GM19193 (cell line): Measurements from ENCODE around the gene MRPL51.

ENCODE experiments used
- POLR2A ChIP-seq: IDR thresholded peaks from 4 replicates; pipeline ENCODE4 v1.6.1; 2011; ENCODE audit not compliant: insufficient read depth, insufficient read length; ENCODE audit errors: extremely low read depth

MRPL51 gene

DNA sequence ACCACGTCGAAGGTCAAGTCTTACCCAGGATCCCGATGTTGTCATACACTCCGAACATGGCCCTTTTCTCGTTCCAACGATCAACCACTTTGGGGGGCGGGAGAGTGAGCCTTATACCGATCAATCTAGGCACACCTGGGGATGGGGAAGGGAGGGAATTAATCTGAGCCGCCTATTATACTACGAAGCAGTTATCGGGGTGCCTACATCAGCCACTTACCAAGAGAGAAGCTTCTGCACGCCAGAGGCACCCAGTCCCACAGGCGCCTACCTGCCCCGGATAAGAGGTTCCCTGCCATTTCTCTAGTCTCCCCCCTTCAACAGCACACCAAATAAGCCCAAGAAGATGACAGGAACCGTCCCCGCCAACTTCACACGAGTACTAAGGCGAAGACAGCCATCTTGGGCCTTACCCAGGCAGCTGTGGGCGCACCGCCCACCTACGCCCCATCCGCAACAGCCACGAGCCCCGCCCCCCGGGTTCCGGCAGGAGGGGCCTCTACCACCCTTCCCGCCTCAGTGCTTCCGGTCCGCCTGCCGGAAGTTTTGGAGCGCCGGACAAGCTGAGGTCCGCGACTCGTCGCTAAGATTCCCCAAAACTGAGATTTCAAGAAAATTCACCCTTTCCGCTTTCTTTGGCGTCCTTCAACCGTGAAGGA is at the start of gene MRPL51:
MRPL51 (minus strand) TSS at position 425 of the 659 bp plus-strand sequence; CDS start at position 299, 126 bp downstream.
- peak; percentile 93 for TF ChIP-seq POLR2A

DNA sequence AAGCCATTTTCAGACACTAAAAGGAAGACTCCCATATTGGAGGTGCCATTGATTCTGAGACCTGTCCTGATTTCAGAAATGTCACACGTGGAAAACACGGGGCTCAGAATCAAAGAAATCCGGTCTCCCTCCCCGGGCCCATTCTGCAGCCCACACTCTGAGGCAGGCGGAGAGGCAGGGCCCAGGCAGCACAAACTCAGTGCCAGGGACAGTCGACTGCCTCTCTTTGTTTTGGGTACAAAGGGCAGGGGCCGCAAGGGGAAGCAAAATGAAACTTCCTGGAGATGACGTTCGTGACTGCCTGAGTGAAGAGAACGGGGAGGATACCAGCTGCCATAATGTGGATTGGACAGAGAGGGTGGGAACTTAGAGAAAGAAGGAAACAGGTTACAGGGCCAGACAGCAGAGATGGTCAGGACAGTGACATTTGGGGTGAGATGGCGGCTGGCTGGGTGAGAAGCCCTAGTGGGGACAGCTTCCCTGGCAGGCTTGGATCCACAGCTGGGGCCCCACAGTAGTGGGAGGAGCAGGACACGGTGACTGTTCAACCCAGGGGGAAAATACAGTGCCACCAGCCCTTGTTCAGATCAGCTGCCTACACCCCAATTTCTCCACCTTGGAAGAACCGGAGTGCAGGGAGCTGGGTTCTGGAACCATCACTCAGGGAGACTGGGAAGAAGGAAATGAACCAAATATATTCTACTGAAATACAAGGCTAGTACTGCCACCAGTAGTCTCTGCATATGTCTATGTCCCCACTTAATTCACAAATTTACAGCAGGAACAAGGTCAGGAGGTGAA is 49.3 kb upstream of the MRPL51 start:
- no peak for TF ChIP-seq POLR2A

DNA sequence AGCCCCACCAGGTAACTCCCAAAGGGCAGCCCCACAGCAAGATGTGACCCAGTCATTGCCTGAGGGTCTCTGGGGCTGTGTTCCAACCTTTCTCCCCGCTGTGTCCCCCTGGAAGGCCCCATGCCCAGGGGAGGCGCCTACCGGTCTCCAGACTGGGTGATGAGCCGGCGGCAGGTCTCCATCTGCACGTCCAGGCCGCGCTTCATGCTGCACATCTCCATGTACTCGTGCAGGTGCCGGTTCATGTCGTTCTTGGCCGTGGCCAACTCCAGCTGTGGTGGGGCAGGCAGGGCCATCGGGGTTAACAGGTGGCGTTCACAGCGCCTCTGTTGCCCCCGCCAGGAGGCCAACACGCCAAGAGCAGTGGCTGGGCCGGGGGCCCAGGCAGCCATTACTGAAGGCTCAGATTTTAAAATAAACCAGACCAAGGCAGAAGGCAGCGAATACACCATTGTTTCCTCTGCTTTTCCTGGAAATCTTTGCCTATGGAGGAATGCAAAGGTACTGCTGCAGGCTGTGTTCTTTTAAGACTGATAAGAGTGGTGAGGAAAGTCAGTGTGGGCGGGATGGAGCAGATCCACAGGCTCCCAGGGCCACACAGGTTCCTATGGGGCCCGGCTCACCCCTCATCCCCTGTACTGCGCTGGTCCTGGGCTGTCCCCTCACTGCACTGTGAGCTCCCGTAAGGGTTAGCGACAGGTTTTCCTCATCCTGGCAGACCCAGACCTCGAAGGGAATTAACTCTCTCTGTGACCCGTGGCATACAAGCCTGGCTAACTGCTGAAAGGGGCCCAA is 48.5 kb upstream of the MRPL51 start:
- TF ChIP-seq POLR2A, result no peak

DNA sequence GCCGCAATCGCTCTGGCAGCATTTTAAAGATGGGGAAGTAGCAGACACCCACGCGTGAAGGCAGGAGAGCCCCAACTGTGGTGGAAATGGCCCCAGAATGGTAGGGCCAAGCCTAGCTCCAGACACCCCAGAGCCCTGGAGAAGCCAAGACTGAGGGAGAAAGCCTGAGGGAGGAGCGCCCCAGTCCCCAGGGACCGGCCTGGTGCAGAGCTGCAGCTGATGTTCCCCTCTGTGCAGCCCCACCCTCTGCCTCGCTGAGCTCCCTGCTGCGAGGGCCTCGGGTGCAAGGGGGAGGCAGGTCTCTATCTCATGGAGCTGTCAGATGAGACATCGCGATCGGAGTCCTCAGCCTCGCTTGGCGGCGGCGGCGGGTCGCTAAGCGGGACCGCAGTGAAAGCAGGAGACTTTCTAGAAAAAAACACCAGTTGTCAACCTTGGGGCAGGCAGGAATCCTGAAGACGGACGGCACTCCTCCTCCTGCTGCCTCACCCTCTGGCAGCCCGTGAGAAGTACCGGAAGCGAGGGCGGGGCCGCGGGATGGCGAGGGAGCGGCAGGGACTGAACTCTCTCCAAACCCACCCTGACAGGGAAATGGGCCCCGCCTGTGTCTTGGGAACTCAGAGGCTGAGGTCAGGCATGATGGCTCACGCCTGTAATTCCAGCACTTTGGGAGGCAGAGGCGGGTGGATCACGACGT is 47.3 kb upstream of the MRPL51 start:
- no peak for TF ChIP-seq POLR2A

DNA sequence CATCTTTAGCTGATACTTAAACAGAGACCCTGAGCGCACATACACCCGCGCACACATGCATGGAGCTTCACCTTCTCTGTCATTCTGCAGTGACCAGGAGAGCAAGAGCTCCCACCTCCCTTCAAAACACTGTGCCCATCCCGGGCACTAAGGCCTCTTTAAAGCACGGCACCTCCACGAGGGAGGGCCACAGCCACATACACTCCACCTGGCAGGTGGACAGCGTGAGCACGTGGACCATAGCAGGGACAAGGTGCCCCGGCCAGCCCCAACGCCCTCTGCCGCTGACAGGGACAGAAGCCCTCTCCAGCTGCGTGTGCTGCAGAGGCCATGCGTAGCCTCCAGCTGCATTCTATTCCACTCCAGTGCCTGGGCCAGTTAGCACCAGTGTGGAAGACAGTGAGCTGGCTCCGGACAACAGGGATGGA is 46.7 kb upstream of the MRPL51 start:
- TF ChIP-seq POLR2A, result no peak

DNA sequence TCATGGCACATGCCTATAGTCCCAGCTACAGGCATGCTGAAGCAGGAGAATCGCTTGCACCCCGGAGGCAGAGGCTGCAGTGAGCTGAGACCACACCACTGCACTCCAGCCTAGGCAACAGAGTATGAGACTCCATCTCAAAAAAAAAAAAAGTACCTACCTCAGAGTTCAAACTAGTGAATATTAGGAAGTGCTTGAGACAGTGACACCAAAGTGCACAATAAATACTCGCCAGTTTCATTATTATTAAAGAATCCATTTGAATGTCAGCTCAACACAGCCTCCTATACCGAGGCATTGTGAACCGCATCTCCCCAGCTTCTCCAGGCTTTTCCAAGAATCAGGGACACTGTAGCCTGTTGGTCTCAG is 46.2 kb upstream of the MRPL51 start:
- TF ChIP-seq POLR2A, result peak; percentile 2

DNA sequence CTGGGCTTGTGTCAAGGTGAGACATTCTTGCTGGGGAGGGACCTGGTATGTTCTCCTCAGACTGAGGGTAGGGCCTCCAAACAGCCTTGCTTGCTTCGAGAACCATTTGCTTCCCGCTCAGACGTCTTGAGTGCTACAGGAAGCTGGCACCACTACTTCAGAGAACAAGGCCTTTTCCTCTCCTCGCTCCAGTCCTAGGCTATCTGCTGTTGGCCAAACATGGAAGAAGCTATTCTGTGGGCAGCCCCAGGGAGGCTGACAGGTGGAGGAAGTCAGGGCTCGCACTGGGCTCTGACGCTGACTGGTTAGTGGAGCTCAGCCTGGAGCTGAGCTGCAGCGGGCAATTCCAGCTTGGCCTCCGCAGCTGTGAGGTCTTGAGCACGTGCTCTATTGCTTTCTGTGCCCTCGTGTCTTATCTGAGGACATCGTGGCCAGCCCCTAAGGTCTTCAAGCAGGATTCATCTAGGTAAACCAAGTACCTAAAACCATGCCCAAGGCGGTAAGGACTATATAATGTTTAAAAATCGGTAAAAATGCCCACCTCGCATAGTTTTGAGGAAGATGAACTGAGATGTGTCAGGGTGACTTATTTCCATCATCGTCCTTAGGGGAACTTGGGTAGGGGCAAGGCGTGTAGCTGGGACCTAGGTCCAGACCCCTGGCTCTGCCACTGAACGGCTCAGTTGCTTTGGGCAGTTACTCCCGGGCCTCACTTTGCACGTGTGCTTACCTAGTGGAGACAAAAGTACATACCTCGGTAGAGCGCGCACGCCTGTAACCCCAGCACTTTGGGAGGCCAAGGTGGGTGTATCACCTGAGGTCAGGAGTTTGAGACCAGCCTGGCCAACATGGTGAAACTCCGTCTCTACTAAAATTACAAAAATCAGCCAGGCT is 45.6 kb upstream of the MRPL51 start:
- peak; percentile 60 for TF ChIP-seq POLR2A

DNA sequence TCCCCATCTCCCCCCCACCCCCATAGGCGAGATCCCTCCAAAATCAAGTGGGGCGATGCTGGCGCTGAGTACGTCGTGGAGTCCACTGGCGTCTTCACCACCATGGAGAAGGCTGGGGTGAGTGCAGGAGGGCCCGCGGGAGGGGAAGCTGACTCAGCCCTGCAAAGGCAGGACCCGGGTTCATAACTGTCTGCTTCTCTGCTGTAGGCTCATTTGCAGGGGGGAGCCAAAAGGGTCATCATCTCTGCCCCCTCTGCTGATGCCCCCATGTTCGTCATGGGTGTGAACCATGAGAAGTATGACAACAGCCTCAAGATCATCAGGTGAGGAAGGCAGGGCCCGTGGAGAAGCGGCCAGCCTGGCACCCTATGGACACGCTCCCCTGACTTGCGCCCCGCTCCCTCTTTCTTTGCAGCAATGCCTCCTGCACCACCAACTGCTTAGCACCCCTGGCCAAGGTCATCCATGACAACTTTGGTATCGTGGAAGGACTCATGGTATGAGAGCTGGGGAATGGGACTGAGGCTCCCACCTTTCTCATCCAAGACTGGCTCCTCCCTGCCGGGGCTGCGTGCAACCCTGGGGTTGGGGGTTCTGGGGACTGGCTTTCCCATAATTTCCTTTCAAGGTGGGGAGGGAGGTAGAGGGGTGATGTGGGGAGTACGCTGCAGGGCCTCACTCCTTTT is 44.0 kb upstream of the MRPL51 start:
- TF ChIP-seq POLR2A, result peak; percentile 46

DNA sequence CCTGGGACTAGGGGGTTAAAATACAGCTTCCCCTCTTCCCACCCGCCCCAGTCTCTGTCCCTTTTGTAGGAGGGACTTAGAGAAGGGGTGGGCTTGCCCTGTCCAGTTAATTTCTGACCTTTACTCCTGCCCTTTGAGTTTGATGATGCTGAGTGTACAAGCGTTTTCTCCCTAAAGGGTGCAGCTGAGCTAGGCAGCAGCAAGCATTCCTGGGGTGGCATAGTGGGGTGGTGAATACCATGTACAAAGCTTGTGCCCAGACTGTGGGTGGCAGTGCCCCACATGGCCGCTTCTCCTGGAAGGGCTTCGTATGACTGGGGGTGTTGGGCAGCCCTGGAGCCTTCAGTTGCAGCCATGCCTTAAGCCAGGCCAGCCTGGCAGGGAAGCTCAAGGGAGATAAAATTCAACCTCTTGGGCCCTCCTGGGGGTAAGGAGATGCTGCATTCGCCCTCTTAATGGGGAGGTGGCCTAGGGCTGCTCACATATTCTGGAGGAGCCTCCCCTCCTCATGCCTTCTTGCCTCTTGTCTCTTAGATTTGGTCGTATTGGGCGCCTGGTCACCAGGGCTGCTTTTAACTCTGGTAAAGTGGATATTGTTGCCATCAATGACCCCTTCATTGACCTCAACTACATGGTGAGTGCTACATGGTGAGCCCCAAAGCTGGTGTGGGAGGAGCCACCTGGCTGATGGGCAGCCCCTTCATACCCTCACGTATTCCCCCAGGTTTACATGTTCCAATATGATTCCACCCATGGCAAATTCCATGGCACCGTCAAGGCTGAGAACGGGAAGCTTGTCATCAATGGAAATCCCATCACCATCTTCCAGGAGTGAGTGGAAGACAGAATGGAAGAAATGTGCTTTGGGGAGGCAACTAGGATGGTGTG is 43.1 kb upstream of the MRPL51 start:
- no peak for TF ChIP-seq POLR2A

DNA sequence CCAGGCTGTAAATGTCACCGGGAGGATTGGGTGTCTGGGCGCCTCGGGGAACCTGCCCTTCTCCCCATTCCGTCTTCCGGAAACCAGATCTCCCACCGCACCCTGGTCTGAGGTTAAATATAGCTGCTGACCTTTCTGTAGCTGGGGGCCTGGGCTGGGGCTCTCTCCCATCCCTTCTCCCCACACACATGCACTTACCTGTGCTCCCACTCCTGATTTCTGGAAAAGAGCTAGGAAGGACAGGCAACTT is 42.6 kb upstream of the MRPL51 start:
- TF ChIP-seq POLR2A, result no peak

DNA sequence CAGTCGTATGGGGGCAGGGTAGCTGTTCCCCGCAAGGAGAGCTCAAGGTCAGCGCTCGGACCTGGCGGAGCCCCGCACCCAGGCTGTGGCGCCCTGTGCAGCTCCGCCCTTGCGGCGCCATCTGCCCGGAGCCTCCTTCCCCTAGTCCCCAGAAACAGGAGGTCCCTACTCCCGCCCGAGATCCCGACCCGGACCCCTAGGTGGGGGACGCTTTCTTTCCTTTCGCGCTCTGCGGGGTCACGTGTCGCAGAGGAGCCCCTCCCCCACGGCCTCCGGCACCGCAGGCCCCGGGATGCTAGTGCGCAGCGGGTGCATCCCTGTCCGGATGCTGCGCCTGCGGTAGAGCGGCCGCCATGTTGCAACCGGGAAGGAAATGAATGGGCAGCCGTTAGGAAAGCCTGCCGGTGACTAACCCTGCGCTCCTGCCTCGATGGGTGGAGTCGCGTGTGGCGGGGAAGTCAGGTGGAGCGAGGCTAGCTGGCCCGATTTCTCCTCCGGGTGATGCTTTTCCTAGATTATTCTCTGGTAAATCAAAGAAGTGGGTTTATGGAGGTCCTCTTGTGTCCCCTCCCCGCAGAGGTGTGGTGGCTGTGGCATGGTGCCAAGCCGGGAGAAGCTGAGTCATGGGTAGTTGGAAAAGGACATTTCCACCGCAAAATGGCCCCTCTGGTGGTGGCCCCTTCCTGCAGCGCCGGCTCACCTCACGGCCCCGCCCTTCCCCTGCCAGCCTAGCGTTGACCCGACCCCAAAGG is 42.1 kb upstream of the MRPL51 start:
- TF ChIP-seq POLR2A, result no peak

DNA sequence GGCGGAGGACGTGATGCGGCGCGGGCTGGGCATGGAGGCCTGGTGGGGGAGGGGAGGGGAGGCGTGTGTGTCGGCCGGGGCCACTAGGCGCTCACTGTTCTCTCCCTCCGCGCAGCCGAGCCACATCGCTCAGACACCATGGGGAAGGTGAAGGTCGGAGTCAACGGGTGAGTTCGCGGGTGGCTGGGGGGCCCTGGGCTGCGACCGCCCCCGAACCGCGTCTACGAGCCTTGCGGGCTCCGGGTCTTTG is 41.6 kb upstream of the MRPL51 start:
- TF ChIP-seq POLR2A, result no peak
